Measurements from ENCODE around the gene DHRSX. TPM values are rescaled to one million over a fixed set of nuclear protein-coding genes. Genes with fewer than 3 reads are reported as not detected.

The DHRSX gene
- total and polyA plus RNA-seq, 2 of the 8 experiments (the other 6 are each of a cell fraction or from before 2014, with no cell fraction given), result 35.1 to 43.4 TPM

GRCh38 chrX:2426289-2426882, 74.4 kb downstream of the DHRSX start (continued):
- TF ChIP-seq SIX5 (IDR thresholded peaks at IDR 0.05; ENCODE audit: low read depth, low read length), result no peak
- TF ChIP-seq SP1 (IDR thresholded peaks at IDR 0.05; ENCODE audit: low read depth, low read length), result no peak
- TF ChIP-seq HDAC6 (IDR thresholded peaks at IDR 0.05; ENCODE audit: low read depth, low read length), result no peak
- TF ChIP-seq CHD1 (IDR thresholded peaks at IDR 0.05; ENCODE audit: low read depth, low read length), result no peak
- no peak for TF ChIP-seq SIN3A (conservative IDR thresholded peaks at IDR 0.05 in 1 of 2, IDR thresholded peaks at IDR 0.05 in 1 of 2; ENCODE audit: low read depth in 1 of 2, low read length in 2 of 2)
